Astrocyte of the spinal cord (primary cell): ENCODE measurements around the gene THSD7A.
"Not testable (repeated sequence)": the region's sequence is repeated elsewhere in the genome, so short reads cannot be mapped to it uniquely, and the experiment has no call there.

Source experiments
- DNase-seq: peaks from one replicate; pipeline ENCODE4 v3.0.0; 2011; ENCODE audit warnings: low read depth, low spot score
- H3K4me3 ChIP-seq: 2 replicates; pipeline ENCODE4 v1.5.1; 2011; ENCODE audit warnings: low read depth, mild to moderate bottlenecking, low read length, moderate library complexity
- CTCF ChIP-seq: IDR thresholded peaks from 2 replicates; pipeline ENCODE4 v1.5.1; 2012; ENCODE audit warnings: low read depth, mild to moderate bottlenecking, low read length, inconsistent platforms
- in situ Hi-C: cut with HindIII; loops from 2 replicates; pipeline ENCODE4 v1.10.0; 2017; ENCODE audit warnings: low sequenced_read_pairs

The THSD7A gene

GRCh38 chr7:11529382-11529781 lies 302.6 kb downstream of the THSD7A start:
- in situ Hi-C loops, result no loop called here
- H3K4me3 ChIP-seq, result no peak overlapping the region
- no peak for TF ChIP-seq CTCF
- DNase-seq, result no peak

- no peak for DNase-seq
- no peak for TF ChIP-seq CTCF
- in situ Hi-C loops, result no loop called here
- no peak overlapping the region for H3K4me3 ChIP-seq
Observed at GRCh38 chr7:11527707-11528106, 304.3 kb downstream of the THSD7A start.

- DNase-seq, result no peak
- in situ Hi-C loops, result no loop called here
- TF ChIP-seq CTCF, result no peak
- H3K4me3 ChIP-seq, result no peak overlapping the region
Observed at GRCh38 chr7:11524476-11525397, 307.3 kb downstream of the THSD7A start.

GRCh38 chr7:11521964-11522499 lies 310.0 kb downstream of the THSD7A start:
- H3K4me3 ChIP-seq, in situ Hi-C loops, DNase-seq: not testable (repeated sequence)

- no peak for DNase-seq
- no peak for TF ChIP-seq CTCF
- no peak overlapping the region for H3K4me3 ChIP-seq
- in situ Hi-C loops, result no loop called here
Observed at GRCh38 chr7:11517853-11518252, 314.1 kb downstream of the THSD7A start.

GRCh38 chr7:11516328-11516727 lies 315.7 kb downstream of the THSD7A start:
- in situ Hi-C loops, result no loop called here
- H3K4me3 ChIP-seq, result no peak overlapping the region
- TF ChIP-seq CTCF, result no peak
- DNase-seq, result no peak

- no peak for DNase-seq
- no peak overlapping the region for H3K4me3 ChIP-seq
- in situ Hi-C loops, result no loop called here
- TF ChIP-seq CTCF, result no peak
Observed at GRCh38 chr7:11513460-11513859, 318.5 kb downstream of the THSD7A start.
